KMS-11 (cell line): ENCODE measurements around the gene CCT3.

ENCODE experiments used
- H2AFZ ChIP-seq: fragments of 200-600 bp; sonication (generic); 2 replicates; pipeline ENCODE4 v1.6.1; 2016; ENCODE audit warnings: antibody characterized with exemption, mixed run types, low read depth
- H3K27ac ChIP-seq: fragments of 200-600 bp; sonication (generic); 2 replicates; pipeline ENCODE4 v1.6.1; 2016; ENCODE audit warnings: mild to moderate bottlenecking, mixed run types
- H3K27me3 ChIP-seq: fragments of 200-600 bp; sonication (generic); 2 replicates; pipeline ENCODE4 v1.6.1; 2017; ENCODE audit warnings: mild to moderate bottlenecking, low read depth, mixed run types, moderate library complexity; ENCODE audit not compliant: insufficient read depth
- H3K36me3 ChIP-seq: fragments of 200-600 bp; sonication (generic); 2 replicates; pipeline ENCODE4 v1.6.1; 2017; ENCODE audit warnings: mild to moderate bottlenecking, mixed run types; ENCODE audit not compliant: insufficient read depth
- H3K4me1 ChIP-seq: fragments of 200-600 bp; sonication (generic); 2 replicates; pipeline ENCODE4 v1.6.1; 2016; ENCODE audit warnings: mild to moderate bottlenecking, low read depth, mixed run types; ENCODE audit not compliant: poor library complexity, severe bottlenecking
- H3K4me2 ChIP-seq: fragments of 200-600 bp; sonication (generic); 2 replicates; pipeline ENCODE4 v1.7.0; 2016; ENCODE audit warnings: mild to moderate bottlenecking, mixed run types
- H3K4me3 ChIP-seq: fragments of 200-600 bp; sonication (generic); IDR thresholded peaks from 2 replicates; pipeline ENCODE4 v1.6.1; 2017; ENCODE audit warnings: low read depth, low read length, mixed read lengths; ENCODE audit not compliant: insufficient read depth
- H3K79me2 ChIP-seq: fragments of 200-600 bp; sonication (generic); 2 replicates; pipeline ENCODE4 v1.6.1; 2016; ENCODE audit warnings: low read depth, mixed run types; ENCODE audit not compliant: insufficient read depth
- H3K9ac ChIP-seq: fragments of 200-600 bp; sonication (generic); 2 replicates; pipeline ENCODE4 v1.6.1; 2016; ENCODE audit warnings: mild to moderate bottlenecking, mixed run types
- H4K20me1 ChIP-seq: fragments of 200-600 bp; sonication (generic); 2 replicates; pipeline ENCODE4 v1.6.1; 2016; ENCODE audit warnings: mild to moderate bottlenecking, mixed run types; ENCODE audit not compliant: insufficient read depth
- CTCF ChIP-seq: fragments of 200-600 bp; sonication (generic); conservative IDR thresholded peaks from 2 replicates; pipeline ENCODE4 v1.6.1; 2017; ENCODE audit warnings: low read depth, mild to moderate bottlenecking, antibody characterized with exemption, low read length, moderate library complexity, mixed read lengths

The CCT3 gene

DNA sequence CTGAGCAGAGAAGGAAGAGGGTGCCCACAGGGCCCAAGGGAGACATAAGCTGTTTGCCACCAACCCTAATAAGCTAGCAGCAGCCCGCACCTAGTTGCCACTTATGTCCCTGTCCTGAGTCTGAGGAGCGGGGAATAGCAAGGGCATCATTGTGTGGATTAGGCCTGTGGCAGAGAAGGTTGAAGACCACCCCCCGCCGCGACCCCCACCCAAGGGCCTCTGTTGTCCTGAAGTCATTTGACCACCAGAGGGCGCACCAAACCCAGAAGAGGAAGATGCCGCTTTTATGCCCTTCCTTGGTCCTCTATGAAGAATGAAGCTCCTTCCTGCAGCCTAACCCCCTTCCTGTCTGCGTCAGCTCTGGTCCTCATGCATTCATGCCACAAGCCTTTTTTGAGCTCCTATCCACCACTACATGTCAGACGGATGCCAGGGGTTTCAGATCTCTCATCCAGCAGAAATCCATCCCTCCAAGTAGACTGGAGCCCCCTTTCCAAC is 47.5 kb upstream of the CCT3 start:
- Histone ChIP-seq H3K4me1 (no peaks in the 10 kb centered on the region), H2AFZ (no peak overlapping the region), H4K20me1 (no peaks in the 10 kb centered on the region), H3K27ac (no peak overlapping the region), H3K79me2 (no peaks in the 10 kb centered on the region), H3K9ac (no peak overlapping the region), H3K36me3 (no peaks in the 10 kb centered on the region), H3K4me3 (no peak overlapping the region), H3K27me3 (peaks cover 50% of the 10 kb centered on the region), H3K4me2 (no peak overlapping the region)
- TF ChIP-seq CTCF: peak; percentile 100

GRCh38 chr1:156384658-156385057 is 46.6 kb upstream of the CCT3 start:
- Histone ChIP-seq H3K36me3 (no peaks in the 10 kb centered on the region), H4K20me1 (no peaks in the 10 kb centered on the region), H2AFZ (no peak overlapping the region), H3K27me3 (peaks cover 40% of the 10 kb centered on the region), H3K4me1 (no peaks in the 10 kb centered on the region), H3K79me2 (no peaks in the 10 kb centered on the region), H3K4me3 (no peak overlapping the region), H3K9ac (no peak overlapping the region), H3K27ac (no peak overlapping the region), H3K4me2 (no peak overlapping the region)
- TF ChIP-seq CTCF: no peak

- Histone ChIP-seq H3K4me2 (no peak overlapping the region), H3K4me3 (no peak overlapping the region), H3K9ac (no peak overlapping the region), H3K36me3 (no peaks in the 10 kb centered on the region), H3K4me1 (no peaks in the 10 kb centered on the region), H3K27ac (no peak overlapping the region), H2AFZ (no peak overlapping the region), H3K27me3 (peaks cover 34% of the 10 kb centered on the region), H4K20me1 (no peaks in the 10 kb centered on the region), H3K79me2 (no peaks in the 10 kb centered on the region)
- no peak for TF ChIP-seq CTCF
Measured at GRCh38 chr1:156384007-156384406, 45.9 kb upstream of the CCT3 start.

DNA sequence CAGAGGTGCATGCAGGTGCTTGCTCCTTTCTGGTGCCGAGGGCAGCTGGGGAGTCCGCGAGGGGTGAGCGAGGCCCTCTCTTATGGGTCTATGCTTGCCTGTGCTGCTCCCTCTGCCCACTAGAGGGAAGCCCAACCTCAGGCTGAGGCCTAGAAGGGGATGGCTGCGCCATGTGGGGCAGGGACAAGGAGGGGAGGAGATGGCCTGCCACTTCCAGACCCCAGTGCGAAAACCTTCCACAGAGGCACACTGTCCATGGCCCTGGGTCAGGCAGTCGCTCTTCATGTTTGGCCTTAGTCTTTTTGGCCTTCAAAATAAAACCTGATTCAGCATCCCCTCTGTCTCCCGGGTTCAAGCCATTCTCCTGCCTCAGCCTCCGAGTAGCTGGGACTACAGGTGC is 44.9 kb upstream of the CCT3 start:
- no peaks in the 10 kb centered on the region for H3K36me3 ChIP-seq
- H3K79me2 ChIP-seq: no peaks in the 10 kb centered on the region
- H3K4me3 ChIP-seq: no peak overlapping the region
- H4K20me1 ChIP-seq: no peaks in the 10 kb centered on the region
- no peak overlapping the region for H3K9ac ChIP-seq
- H2AFZ ChIP-seq: peak overlapping the region; percentile 8
- H3K4me1 ChIP-seq: no peaks in the 10 kb centered on the region
- no peak overlapping the region for H3K4me2 ChIP-seq
- TF ChIP-seq CTCF: peak; percentile 100
- H3K27ac ChIP-seq: no peak overlapping the region
- H3K27me3 ChIP-seq: peaks cover 26% of the 10 kb centered on the region
